NCI-H2196 (cell line): ENCODE data around the gene ZNFX1.
A peak's percentile ranks its signal among the peaks of the same experiment; 100 is the strongest.
"Not testable (repeated sequence)": the region's sequence is repeated elsewhere in the genome, so short reads cannot be mapped to it uniquely, and the experiment has no call there.

ENCODE experiments used
- DNase-seq: peaks from one replicate; lab custom pipeline; 2025; ENCODE audit not compliant: unreplicated experiment; lab: John Stamatoyannopoulos, UW

Gene ZNFX1

GRCh38 chr20:49216991-49217578 lies 60.8 kb downstream of the ZNFX1 start:
- DNase-seq: peak; percentile 92

- DNase-seq: no peak
Observed at GRCh38 chr20:49215232-49215631, 62.6 kb downstream of the ZNFX1 start.

- DNase-seq: no peak
Observed at GRCh38 chr20:49214571-49214970, 63.3 kb downstream of the ZNFX1 start.

GRCh38 chr20:49210757-49211110 lies 67.1 kb downstream of the ZNFX1 start:
- DNase-seq: no peak

- DNase-seq: no peak
Observed at GRCh38 chr20:49210101-49210756, 67.6 kb downstream of the ZNFX1 start.

- DNase-seq: no peak
Observed at GRCh38 chr20:49207076-49207475, 70.8 kb downstream of the ZNFX1 start.

GRCh38 chr20:49203746-49204145 lies 74.1 kb downstream of the ZNFX1 start:
- no peak for DNase-seq

GRCh38 chr20:49203011-49203410 lies 74.8 kb downstream of the ZNFX1 start:
- DNase-seq: no peak

GRCh38 chr20:49199729-49200293 lies 78.0 kb downstream of the ZNFX1 start:
- no peak for DNase-seq

- DNase-seq: not testable (repeated sequence)
Observed at GRCh38 chr20:49192944-49193518, 84.8 kb downstream of the ZNFX1 start.
